ENCODE results near the gene CLCN7.

- TF ChIP-seq POLR2AphosphoS5 (IDR thresholded peaks at IDR 0.05; ENCODE audit: low read depth, low read length): no peak
- TF ChIP-seq POLR2A (IDR thresholded peaks at IDR 0.05; ENCODE audit: low read depth, low read length): no peak
Measured at GRCh38 chr16:1457489-1458245, 17.2 kb downstream of the CLCN7 start.
